MM.1S (cell line): ENCODE measurements around the gene ZNF740.

Experiments used
- CTCF ChIP-seq: fragments of 300-600 bp; sonication (generic); IDR thresholded peaks from 2 replicates; pipeline ENCODE4 v1.5.1; 2016; ENCODE audit warnings: antibody characterized with exemption, low read length, mixed read lengths
- EZH2 ChIP-seq: fragments of 300-600 bp; sonication (generic); optimal IDR thresholded peaks from 2 replicates; pipeline ENCODE3; 2017; ENCODE audit warnings: low read depth, mild to moderate bottlenecking, antibody characterized with exemption, low read length, mixed read lengths

- no peak for TF ChIP-seq CTCF
- no peak for TF ChIP-seq EZH2
Measured at GRCh38 chr12:53160673-53161072, 19.8 kb upstream of the ZNF740 start.
